SU-DHL-6 (cell line): ENCODE results near the gene GNPTAB.

ENCODE experiments used
- H2AFZ ChIP-seq: fragments of 200-600 bp; sonication (generic); 2 replicates; pipeline ENCODE4 v1.6.1; 2014; ENCODE audit warnings: low read depth, mild to moderate bottlenecking, moderate library complexity, mixed read lengths, antibody characterized with exemption, low read length; ENCODE audit not compliant: severe bottlenecking
- H3F3A ChIP-seq: fragments of 200-600 bp; shearing (Covaris generic); 2 replicates; pipeline ENCODE4 v1.6.0; 2016; ENCODE audit warnings: antibody characterized with exemption, mild to moderate bottlenecking; ENCODE audit not compliant: insufficient read depth
- H3K27ac ChIP-seq: fragments of 200-600 bp; sonication (generic); 2 replicates; pipeline ENCODE4 v1.5.1; 2016; ENCODE audit warnings: low read depth, mild to moderate bottlenecking, low read length, moderate library complexity, mixed read lengths
- H3K27me3 ChIP-seq: fragments of 200-600 bp; sonication (generic), shearing (Covaris generic); 2 replicates; pipeline ENCODE4 v1.6.0; 2014; ENCODE audit warnings: mild to moderate bottlenecking, low read length
- H3K36me3 ChIP-seq: fragments of 200-600 bp; sonication (generic); 2 replicates; pipeline ENCODE4 v1.6.1; 2014; ENCODE audit warnings: mild to moderate bottlenecking, low read length, mixed read lengths
- H3K4me2 ChIP-seq: fragments of 300-600, 200-600 bp; shearing (Covaris generic), sonication (generic); 2 replicates; pipeline ENCODE4 v1.6.0; 2014; ENCODE audit warnings: low read length, low read depth, mild to moderate bottlenecking; ENCODE audit not compliant: poor library complexity, severe bottlenecking
- H3K4me3 ChIP-seq: fragments of 200-600 bp; sonication (generic); 2 replicates; pipeline ENCODE4 v1.5.1; 2014; ENCODE audit warnings: antibody characterized with exemption, low read length, mild to moderate bottlenecking, mixed read lengths; ENCODE audit not compliant: insufficient read depth, poor library complexity, severe bottlenecking
- H3K79me2 ChIP-seq: fragments of 200-600 bp; sonication (generic); 2 replicates; pipeline ENCODE4 v1.6.1; 2014; ENCODE audit warnings: mild to moderate bottlenecking, low read length, moderate library complexity; ENCODE audit not compliant: insufficient read depth
- H3K9ac ChIP-seq: fragments of 200-600 bp; sonication (generic); 2 replicates; pipeline ENCODE4 v1.7.0; 2014; ENCODE audit warnings: mild to moderate bottlenecking, low read length
- H3K9me2 ChIP-seq: fragments of 200-600 bp; sonication (generic); replicated peaks from 2 replicates; pipeline ENCODE4 v1.6.1; 2014; ENCODE audit warnings: low read length; ENCODE audit not compliant: insufficient read depth
- H3K9me3 ChIP-seq: fragments of 200-600 bp; sonication (generic); 2 replicates; pipeline ENCODE4 v1.6.1; 2014; ENCODE audit warnings: low read length, mixed read lengths; ENCODE audit not compliant: insufficient read depth
- H4K20me1 ChIP-seq: fragments of 200-600 bp; sonication (generic); 2 replicates; pipeline ENCODE4 v1.6.1; 2014; ENCODE audit warnings: low read depth, mild to moderate bottlenecking, antibody characterized with exemption, low read length, moderate library complexity, mixed read lengths
- EZH2phosphoT487 ChIP-seq: fragments of 200-600 bp; sonication (generic), shearing (Covaris generic); conservative IDR thresholded peaks from 2 replicates; pipeline ENCODE4 v1.6.1; 2018; ENCODE audit warnings: mild to moderate bottlenecking, antibody characterized with exemption, low read length, moderate library complexity, mixed read lengths
- TF ChIP-seq, protein P1 (sequence below): fragments of 200-600 bp; sonication (generic); IDR thresholded peaks from one replicate; pipeline ENCODE4 v1.5.1; 2017; ENCODE audit warnings: antibody characterized with exemption, mild to moderate bottlenecking, low read length, moderate library complexity; ENCODE audit not compliant: insufficient read depth, poor library complexity, severe bottlenecking

GNPTAB gene

DNA sequence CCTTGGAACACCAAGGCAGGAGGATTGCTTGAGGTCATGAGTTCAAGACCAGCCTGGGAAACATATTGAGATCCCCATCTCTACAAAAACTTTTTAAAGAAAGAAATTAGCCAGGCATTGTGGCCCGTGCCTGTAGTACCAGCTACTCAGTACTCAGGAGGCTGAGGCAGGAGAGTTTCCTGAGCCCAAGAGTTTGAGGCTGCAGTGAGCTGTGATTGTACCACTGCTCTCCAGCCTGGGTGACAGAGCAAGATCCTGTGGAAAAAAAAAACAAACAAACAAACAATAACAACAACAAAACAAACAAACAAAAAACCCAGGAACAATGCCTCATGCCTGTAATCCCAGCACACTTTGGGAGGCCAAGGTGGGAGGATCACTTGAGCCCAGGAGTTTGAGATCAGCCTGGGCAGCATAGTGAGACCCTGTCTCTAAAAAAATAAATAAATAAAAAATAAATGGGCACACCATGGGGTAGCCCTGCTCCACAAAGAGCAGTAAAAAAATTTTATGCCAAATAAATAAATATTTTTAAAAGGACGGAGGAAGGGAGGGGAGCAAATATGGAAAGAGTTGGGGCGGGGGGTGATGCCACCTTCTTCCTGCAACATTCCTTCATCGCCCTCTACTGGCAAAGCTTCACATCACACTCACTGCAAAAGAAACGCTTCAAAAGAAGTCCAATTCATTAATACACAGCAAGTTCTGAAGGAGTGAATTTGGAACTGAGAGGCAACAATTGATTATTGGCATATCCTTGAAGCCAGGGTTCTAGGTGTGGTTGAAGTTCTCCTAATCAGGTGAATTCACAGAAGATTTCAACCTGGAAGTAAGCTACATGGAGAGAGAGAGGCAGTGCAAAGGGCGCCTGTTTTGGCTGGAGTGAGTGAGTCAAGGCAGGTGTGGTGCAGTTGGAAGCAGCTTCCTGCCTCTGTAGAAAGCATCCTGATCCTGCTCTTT is 8.8 kb upstream of the GNPTAB start:
- H3K9me2 ChIP-seq = no peaks in the 10 kb centered on the region
- H3K27ac ChIP-seq = no peak overlapping the region
- H4K20me1 ChIP-seq = no peaks in the 10 kb centered on the region
- no peaks in the 10 kb centered on the region for H3K36me3 ChIP-seq
- H3K4me3 ChIP-seq = no peak overlapping the region
- TF ChIP-seq, protein P1, sequence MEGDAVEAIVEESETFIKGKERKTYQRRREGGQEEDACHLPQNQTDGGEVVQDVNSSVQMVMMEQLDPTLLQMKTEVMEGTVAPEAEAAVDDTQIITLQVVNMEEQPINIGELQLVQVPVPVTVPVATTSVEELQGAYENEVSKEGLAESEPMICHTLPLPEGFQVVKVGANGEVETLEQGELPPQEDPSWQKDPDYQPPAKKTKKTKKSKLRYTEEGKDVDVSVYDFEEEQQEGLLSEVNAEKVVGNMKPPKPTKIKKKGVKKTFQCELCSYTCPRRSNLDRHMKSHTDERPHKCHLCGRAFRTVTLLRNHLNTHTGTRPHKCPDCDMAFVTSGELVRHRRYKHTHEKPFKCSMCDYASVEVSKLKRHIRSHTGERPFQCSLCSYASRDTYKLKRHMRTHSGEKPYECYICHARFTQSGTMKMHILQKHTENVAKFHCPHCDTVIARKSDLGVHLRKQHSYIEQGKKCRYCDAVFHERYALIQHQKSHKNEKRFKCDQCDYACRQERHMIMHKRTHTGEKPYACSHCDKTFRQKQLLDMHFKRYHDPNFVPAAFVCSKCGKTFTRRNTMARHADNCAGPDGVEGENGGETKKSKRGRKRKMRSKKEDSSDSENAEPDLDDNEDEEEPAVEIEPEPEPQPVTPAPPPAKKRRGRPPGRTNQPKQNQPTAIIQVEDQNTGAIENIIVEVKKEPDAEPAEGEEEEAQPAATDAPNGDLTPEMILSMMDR = peak; percentile 85
- no peak for TF ChIP-seq EZH2phosphoT487
- peak overlapping the region; percentile 23 for H3K4me2 ChIP-seq
- no peaks in the 10 kb centered on the region for H3F3A ChIP-seq
- H3K9me3 ChIP-seq = no peaks in the 10 kb centered on the region
- no peak overlapping the region for H2AFZ ChIP-seq
- H3K27me3 ChIP-seq = no peaks in the 10 kb centered on the region
- H3K79me2 ChIP-seq = no peaks in the 10 kb centered on the region
- no peak overlapping the region for H3K9ac ChIP-seq

DNA sequence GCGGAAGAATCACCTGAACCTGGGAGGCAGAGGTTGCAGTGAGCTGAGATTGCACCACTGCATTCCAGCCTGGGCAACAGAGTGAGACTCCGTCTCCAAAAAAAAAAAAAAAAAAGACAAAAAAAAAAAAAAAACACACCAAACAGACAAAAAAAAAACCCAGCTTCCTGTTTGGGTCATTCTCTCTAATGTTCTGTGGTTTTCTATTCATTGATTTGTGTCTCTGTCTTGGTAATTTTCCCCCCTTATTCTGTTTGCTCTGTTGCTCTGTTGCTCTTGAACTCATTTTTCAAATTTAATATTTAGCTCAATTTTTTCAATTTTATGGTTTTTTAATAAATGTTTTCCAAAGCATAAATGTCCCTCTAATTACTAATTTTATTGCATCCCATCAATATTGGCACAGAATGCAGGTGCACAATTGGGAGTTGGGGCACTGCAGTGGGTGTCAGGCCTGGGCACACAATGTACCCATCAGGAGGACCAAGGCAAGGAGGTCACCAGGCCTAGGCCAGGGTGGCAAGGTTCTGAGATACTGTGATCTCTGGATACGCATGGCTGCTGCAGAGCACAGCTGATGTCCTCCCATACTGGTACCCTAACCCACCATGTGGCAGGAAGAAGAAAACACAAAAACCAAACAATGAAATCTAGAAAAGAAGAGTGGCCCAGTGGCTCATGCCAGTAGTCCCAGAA is 8.0 kb upstream of the GNPTAB start:
- no peaks in the 10 kb centered on the region for H3K27me3 ChIP-seq
- H3K36me3 ChIP-seq = no peaks in the 10 kb centered on the region
- H2AFZ ChIP-seq = no peak overlapping the region
- no peak for TF ChIP-seq EZH2phosphoT487
- TF ChIP-seq, protein P1 = no peak
- H3K79me2 ChIP-seq = no peaks in the 10 kb centered on the region
- H3K4me3 ChIP-seq = no peak overlapping the region
- no peaks in the 10 kb centered on the region for H4K20me1 ChIP-seq
- no peak overlapping the region for H3K9ac ChIP-seq
- peak overlapping the region; percentile 23 for H3K4me2 ChIP-seq
- H3K9me3 ChIP-seq = no peaks in the 10 kb centered on the region
- H3K27ac ChIP-seq = no peak overlapping the region
- no peaks in the 10 kb centered on the region for H3K9me2 ChIP-seq
- H3F3A ChIP-seq = no peaks in the 10 kb centered on the region

DNA sequence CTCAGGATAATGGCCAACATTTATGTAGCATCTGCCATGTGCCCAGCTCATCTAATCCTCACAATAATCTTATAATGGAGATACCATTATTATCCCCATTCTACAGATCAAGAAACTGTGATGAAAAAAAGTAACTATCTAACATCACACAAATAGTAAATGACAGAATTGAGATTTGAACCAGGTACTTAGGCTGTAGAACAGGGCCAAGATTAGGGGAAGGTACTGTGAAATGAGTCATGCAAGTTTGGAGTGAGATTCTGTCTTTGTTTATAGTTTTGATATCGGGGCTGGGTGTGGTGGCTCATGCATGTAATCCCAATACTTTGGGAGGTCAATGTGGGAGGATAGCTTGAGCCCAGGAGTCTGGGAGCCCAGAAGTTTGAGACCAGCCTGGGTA is 1.3 kb upstream of the GNPTAB start:
- no peak for TF ChIP-seq EZH2phosphoT487
- TF ChIP-seq, protein P1 = no peak

More for the DNA sequence above, 1.3 kb upstream of the GNPTAB start:
- Histone ChIP-seq H3K9me3 (no peaks in the 10 kb centered on the region), H3K4me2 (no peak overlapping the region), H3K9ac (0 out of 2 replicates have a peak overlapping the region, but pooled peaks have one; percentile 39), H4K20me1 (no peaks in the 10 kb centered on the region), H3K36me3 (no peaks in the 10 kb centered on the region), H3K9me2 (no peaks in the 10 kb centered on the region), H3K4me3 (no peak overlapping the region), H3K27me3 (no peaks in the 10 kb centered on the region), H3K27ac (no peak overlapping the region), H3F3A (peaks cover 8% of the 10 kb centered on the region; the same call in 1 of the 2 replicates), H2AFZ (peak overlapping the region; percentile 92), H3K79me2 (peaks cover 10% of the 10 kb centered on the region; the same call in 1 of the 2 replicates)
